C4-2B (cell line): Measurements from ENCODE around the gene MRPL41.

ENCODE experiments used
- CTCF ChIP-seq: fragments of 450-650 bp; conservative IDR thresholded peaks from 2 replicates; pipeline ENCODE4 v1.5.1; 2017; ENCODE audit warnings: mild to moderate bottlenecking
- ZFX ChIP-seq: fragments of 450-650 bp; IDR thresholded peaks from 2 replicates; pipeline ENCODE4 v1.6.1; 2017

DNA sequence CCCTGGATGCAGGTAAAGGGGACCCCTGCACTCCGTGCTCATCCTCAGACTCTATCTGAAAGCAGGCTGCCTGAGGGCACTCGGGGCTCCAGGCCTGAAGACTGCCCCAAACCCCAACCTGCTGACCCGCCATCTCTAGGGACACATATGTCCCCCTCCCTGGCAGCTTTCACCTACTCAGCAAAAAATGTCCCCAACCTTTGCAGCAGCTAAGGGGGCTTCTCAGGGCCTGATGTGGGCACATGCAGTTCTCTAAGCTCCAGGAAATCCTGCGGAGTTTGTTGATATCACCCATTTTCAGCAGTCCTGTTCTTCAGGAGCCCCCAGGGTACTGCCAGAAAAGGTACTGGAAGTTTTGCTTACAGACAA is 29.3 kb downstream of the MRPL41 start:
- no peak for TF ChIP-seq CTCF
- no peak for TF ChIP-seq ZFX
